Small intestine (tissue), 7 donors: Measurements from ENCODE around the gene SGMS1. TPM values are rescaled to one million over a fixed set of nuclear protein-coding genes. Genes with fewer than 3 reads are reported as not detected.
"Not testable (repeated sequence)": the region's sequence is repeated elsewhere in the genome, so short reads cannot be mapped to it uniquely, and the experiment has no call there.

Source experiments
- DNase-seq, 2 donors: peaks; one replicate each; pipeline versions ENCODE4 v3.0.0 to v3.0.0-alpha.2; 2013
- FAIRE-seq: peaks from 2 replicates; lab custom pipeline; 2012; peaks lifted over from hg19 to GRCh38; lab: Jason Lieb, UNC
- H3K27ac ChIP-seq, 3 donors: one replicate each; pipeline ENCODE4 v1.5.1; 2013; ENCODE audit warnings: low read length in 2 of 3, mild to moderate bottlenecking in 2 of 3, control low read depth in 1 of 3, inconsistent platforms in 1 of 3, low read depth in 1 of 3, moderate library complexity in 1 of 3
- H3K27me3 ChIP-seq, 3 donors: one replicate each; pipeline ENCODE4 v1.6.1; 2013; ENCODE audit warnings: low read length in 3 of 3, inconsistent platforms in 1 of 3; ENCODE audit not compliant: control insufficient read depth in 3 of 3, insufficient read depth in 3 of 3
- H3K36me3 ChIP-seq, 3 donors: one replicate each; pipeline ENCODE4 v1.6.1; 2013; ENCODE audit warnings: low read length in 3 of 3, inconsistent platforms in 1 of 3, low read depth in 1 of 3, mild to moderate bottlenecking in 1 of 3, moderate library complexity in 1 of 3; ENCODE audit not compliant: control insufficient read depth in 3 of 3, insufficient read depth in 2 of 3
- H3K4me1 ChIP-seq, 3 donors: one replicate each; pipeline ENCODE4 v1.6.1; 2013; ENCODE audit warnings: low read length in 2 of 3, inconsistent platforms in 1 of 3, low read depth in 1 of 3, mild to moderate bottlenecking in 1 of 3, moderate library complexity in 1 of 3; ENCODE audit not compliant: control insufficient read depth in 3 of 3, insufficient read depth in 2 of 3
- H3K4me3 ChIP-seq, 3 donors: one replicate each; pipeline ENCODE4 v1.5.1; 2013; ENCODE audit warnings: low read length in 3 of 3, control low read depth in 1 of 3, inconsistent platforms in 1 of 3, low read depth in 1 of 3, mild to moderate bottlenecking in 1 of 3, moderate library complexity in 1 of 3
- H3K9me3 ChIP-seq, 2 donors: one replicate each; pipeline ENCODE4 v1.6.1; 2013; ENCODE audit warnings: low read depth in 1 of 2, low read length in 1 of 2; ENCODE audit not compliant: control insufficient read depth in 2 of 2, insufficient read depth in 1 of 2
- WGBS, 3 donors: extraction: QIAGEN DNeasy Blood & Tissue Kit; methylation state at CpG; one replicate each; pipeline ENCODE4 v1.1.7; 2013; 5-methylcytosine and 5-hydroxymethylcytosine counted together
- polyA plus RNA-seq, 4 donors: library from polyadenylated mRNA; stranded (reverse) in 3 of 4; unstranded in 1 of 4; fragments of 200-250 nt in 3 of 4; fragments of 120-200 nt in 1 of 4; gene quantifications; one replicate each; pipeline versions ENCODE4 v1.2.1 to v1.2.3, GENCODE V29; 2013
- donor health status: healthy with polysubstance abuse.
- donor health status: control.
- donor health status: control.
- donor health status: Bipolar disorder and iron deficiency.
- donor health status: healthy.

SGMS1 gene
- polyA plus RNA-seq, 4 donors = 7.6 to 28.2 (median 11.4) TPM

GRCh38 chr10:50659865-50660730 lies 36.3 kb upstream of the SGMS1 start:
- FAIRE-seq, H3K36me3 ChIP-seq, H3K27me3 ChIP-seq, H3K4me1 ChIP-seq, H3K9me3 ChIP-seq: not testable (repeated sequence)
- H3K4me3 ChIP-seq = peak overlapping the region; percentile 26 to 44 (median 34)
- peak overlapping the region in 1 of 3 donors; percentile 7 for H3K27ac ChIP-seq
- peak; percentile 31 to 62 for DNase-seq
- 40 to 48% (median 46%) methylated on average over 32 of the region's 32 CpGs for WGBS, 3 donors

GRCh38 chr10:50659016-50659864 lies 35.5 kb upstream of the SGMS1 start:
- peak overlapping the region; percentile 26 to 44 (median 34) for H3K4me3 ChIP-seq

GRCh38 chr10:50658165-50658564 lies 34.4 kb upstream of the SGMS1 start:
- no peaks in the 10 kb centered on the region for H3K36me3 ChIP-seq
- H3K27ac ChIP-seq = no peak overlapping the region
- no peak for FAIRE-seq

More at GRCh38 chr10:50659016-50659864, 35.5 kb upstream of the SGMS1 start:
- not testable (repeated sequence) for H3K9me3 ChIP-seq, DNase-seq, H3K36me3 ChIP-seq, H3K4me1 ChIP-seq, H3K27me3 ChIP-seq, H3K27ac ChIP-seq, FAIRE-seq
- WGBS, 3 donors = 88 to 93% (median 91%) methylated on average over 33 to 35 of the region's 35 CpGs

GRCh38 chr10:50653758-50654157 lies 30.0 kb upstream of the SGMS1 start:
- H3K4me1 ChIP-seq = peaks cover 0 to 4% (median 0%) of the 10 kb centered on the region in 3 donors

More at GRCh38 chr10:50658165-50658564, 34.4 kb upstream of the SGMS1 start:
- Histone ChIP-seq H3K4me3 (no peak overlapping the region), H3K27me3 (no peaks in the 10 kb centered on the region), H3K4me1 (no peaks in the 10 kb centered on the region), H3K9me3 (no peaks in the 10 kb centered on the region)
- DNase-seq = no peak
- WGBS, 3 donors = 93 to 96% (median 96%) methylated on average over 5 of the region's 5 CpGs

GRCh38 chr10:50653142-50653541 lies 29.4 kb upstream of the SGMS1 start:
- Histone ChIP-seq H3K27ac (no peak overlapping the region), H3K27me3 (no peaks in the 10 kb centered on the region), H3K36me3 (no peaks in the 10 kb centered on the region), H3K4me3 (no peak overlapping the region), H3K4me1 (peaks cover 0 to 4% (median 0%) of the 10 kb centered on the region in 3 donors), H3K9me3 (no peaks in the 10 kb centered on the region)
- 2 to 8% (median 3%) methylated on average over 3 of the region's 3 CpGs for WGBS, 3 donors
- DNase-seq (peak; percentile 30 to 35), FAIRE-seq (no peak)

More at GRCh38 chr10:50653758-50654157, 30.0 kb upstream of the SGMS1 start:
- H3K9me3 ChIP-seq = no peaks in the 10 kb centered on the region
- FAIRE-seq (no peak), DNase-seq (peak; percentile 13 to 33)
- H3K36me3 ChIP-seq = no peaks in the 10 kb centered on the region
- 47 to 60% (median 48%) methylated on average over 3 of the region's 3 CpGs for WGBS, 3 donors
- no peak overlapping the region for H3K4me3 ChIP-seq
- no peak overlapping the region for H3K27ac ChIP-seq
- H3K27me3 ChIP-seq = no peaks in the 10 kb centered on the region

- H3K9me3 ChIP-seq = no peaks in the 10 kb centered on the region
- WGBS, 3 donors = 63 to 87% (median 84%) methylated on average over 2 of the region's 2 CpGs
- H3K27ac ChIP-seq = no peak overlapping the region
- no peaks in the 10 kb centered on the region for H3K27me3 ChIP-seq
- DNase-seq = no peak
- no peaks in the 10 kb centered on the region for H3K36me3 ChIP-seq
- H3K4me1 ChIP-seq = peaks cover 0 to 4% (median 0%) of the 10 kb centered on the region in 3 donors
- no peak overlapping the region for H3K4me3 ChIP-seq
- no peak for FAIRE-seq
Observed at GRCh38 chr10:50651808-50652207, 28.1 kb upstream of the SGMS1 start.

GRCh38 chr10:50650481-50650880 lies 26.7 kb upstream of the SGMS1 start:
- FAIRE-seq = no peak

GRCh38 chr10:50648935-50649227 lies 25.1 kb upstream of the SGMS1 start:
- H3K27ac ChIP-seq = no peak overlapping the region

More at GRCh38 chr10:50650481-50650880, 26.7 kb upstream of the SGMS1 start:
- WGBS, 3 donors = 85 to 95% (median 91%) methylated on average over 3 of the region's 3 CpGs
- DNase-seq = no peak
- peaks cover 0 to 4% (median 0%) of the 10 kb centered on the region in 3 donors for H3K4me1 ChIP-seq
- no peak overlapping the region for H3K4me3 ChIP-seq
- H3K27me3 ChIP-seq = no peaks in the 10 kb centered on the region
- no peak overlapping the region for H3K27ac ChIP-seq
- no peaks in the 10 kb centered on the region for H3K36me3 ChIP-seq
- no peaks in the 10 kb centered on the region for H3K9me3 ChIP-seq

More at GRCh38 chr10:50648935-50649227, 25.1 kb upstream of the SGMS1 start:
- 5 to 49% (median 26%) methylated on average over 1 of the region's 1 CpG for WGBS, 3 donors
- no peak for FAIRE-seq
- Histone ChIP-seq H3K4me1 (peaks cover 0 to 4% (median 0%) of the 10 kb centered on the region in 3 donors), H3K27me3 (no peaks in the 10 kb centered on the region), H3K36me3 (no peaks in the 10 kb centered on the region), H3K9me3 (no peaks in the 10 kb centered on the region), H3K4me3 (no peak overlapping the region)
- no peak for DNase-seq
